Calu3 (cell line): ENCODE results near the gene CDKL4. TPM values are rescaled to one million over a fixed set of nuclear protein-coding genes. Genes with fewer than 3 reads are reported as not detected.

Source experiments
- BruUV-seq: library from RNA; stranded (reverse); fragments of 400-500 nt; replicated peaks from 2 replicates; lab custom pipeline; 2021; lab: Mats Ljungman, UMichigan
- CTCF ChIA-PET: fragments of 300-600 bp; sonication (Branson Sonifier 250); formaldehyde crosslinking; loops from one replicate; lab custom pipeline; 2022; ENCODE audit warnings: antibody characterized with exemption; lab: Charles Lee
- DNase-seq: peaks from one replicate; pipeline ENCODE4 v3.0.0; 2022
- H3K27ac Mint-ChIP-seq: one replicate; pipeline ENCODE4 v1.8.0; 2022; ENCODE audit warnings: mixed read lengths; ENCODE audit not compliant: unreplicated experiment
- H3K27me3 Mint-ChIP-seq: one replicate; pipeline ENCODE4 v1.8.0; 2022; ENCODE audit warnings: mixed read lengths; ENCODE audit not compliant: unreplicated experiment
- H3K36me3 Mint-ChIP-seq: one replicate; pipeline ENCODE4 v1.8.0; 2022; ENCODE audit warnings: mild to moderate bottlenecking, moderate library complexity, mixed read lengths; ENCODE audit not compliant: insufficient read depth, unreplicated experiment
- H3K4me1 Mint-ChIP-seq: one replicate; pipeline ENCODE4 v1.8.0; 2022; ENCODE audit warnings: mild to moderate bottlenecking, low read depth, mixed read lengths; ENCODE audit not compliant: unreplicated experiment
- H3K4me3 Mint-ChIP-seq: one replicate; pipeline ENCODE4 v1.8.0; 2022; ENCODE audit warnings: mild to moderate bottlenecking, low read depth, moderate library complexity, mixed read lengths; ENCODE audit not compliant: unreplicated experiment
- H3K9me3 Mint-ChIP-seq: one replicate; pipeline ENCODE4 v1.8.0; 2022; ENCODE audit warnings: low read depth, mixed read lengths; ENCODE audit not compliant: unreplicated experiment
- intact Hi-C: fragments of 100-400 bp; cut with micrococcal nuclease; formaldehyde crosslinking; loops from one replicate; pipeline ENCODE4 v1.10.0; 2022; ENCODE audit not compliant: unreplicated experiment
- total RNA-seq: library from RNA; stranded (reverse); gene quantifications from 2 replicates; pipeline ENCODE4 v1.2.3, GENCODE V29; 2022
- TF ChIP-seq, protein P1 (sequence below): fragments of 200-600 bp; IDR thresholded peaks from one replicate; pipeline ENCODE4 v1.8.0; 2022; ENCODE audit warnings: antibody characterized with exemption; ENCODE audit not compliant: unreplicated experiment

Gene CDKL4
- total RNA-seq, 1 experiment from 2014 or later, result 0.83 TPM

DNA sequence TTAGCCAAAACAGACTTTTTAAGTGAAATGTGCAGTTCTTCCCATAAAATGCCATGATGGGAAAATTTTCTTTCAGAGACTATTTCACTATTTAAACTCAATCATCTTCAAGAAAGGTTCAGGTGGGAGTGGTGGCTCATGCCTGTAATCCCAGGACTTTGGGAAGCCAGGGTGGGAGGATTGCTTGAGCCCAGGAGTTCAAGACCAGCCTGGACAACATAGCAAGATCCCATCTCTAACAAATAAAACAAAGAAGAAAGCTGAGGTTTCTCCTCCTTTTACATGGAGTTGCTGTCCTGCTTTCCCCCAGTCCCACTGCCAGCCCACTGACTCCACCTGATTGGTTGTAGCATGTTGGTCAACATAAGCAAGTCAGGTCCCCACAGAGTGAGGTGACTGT, 97.1 kb downstream of the CDKL4 start:
- Mint-ChIP-seq H3K27ac (no peak overlapping the region), H3K9me3 (no peaks in the 10 kb centered on the region), H3K4me1 (no peaks in the 10 kb centered on the region), H3K27me3 (no peaks in the 10 kb centered on the region), H3K36me3 (no peaks in the 10 kb centered on the region), H3K4me3 (no peak overlapping the region)
- intact Hi-C loops, result no loop called here
- no TSS peak for BruUV-seq
- DNase-seq, result no peak
- TF ChIP-seq, protein P1, sequence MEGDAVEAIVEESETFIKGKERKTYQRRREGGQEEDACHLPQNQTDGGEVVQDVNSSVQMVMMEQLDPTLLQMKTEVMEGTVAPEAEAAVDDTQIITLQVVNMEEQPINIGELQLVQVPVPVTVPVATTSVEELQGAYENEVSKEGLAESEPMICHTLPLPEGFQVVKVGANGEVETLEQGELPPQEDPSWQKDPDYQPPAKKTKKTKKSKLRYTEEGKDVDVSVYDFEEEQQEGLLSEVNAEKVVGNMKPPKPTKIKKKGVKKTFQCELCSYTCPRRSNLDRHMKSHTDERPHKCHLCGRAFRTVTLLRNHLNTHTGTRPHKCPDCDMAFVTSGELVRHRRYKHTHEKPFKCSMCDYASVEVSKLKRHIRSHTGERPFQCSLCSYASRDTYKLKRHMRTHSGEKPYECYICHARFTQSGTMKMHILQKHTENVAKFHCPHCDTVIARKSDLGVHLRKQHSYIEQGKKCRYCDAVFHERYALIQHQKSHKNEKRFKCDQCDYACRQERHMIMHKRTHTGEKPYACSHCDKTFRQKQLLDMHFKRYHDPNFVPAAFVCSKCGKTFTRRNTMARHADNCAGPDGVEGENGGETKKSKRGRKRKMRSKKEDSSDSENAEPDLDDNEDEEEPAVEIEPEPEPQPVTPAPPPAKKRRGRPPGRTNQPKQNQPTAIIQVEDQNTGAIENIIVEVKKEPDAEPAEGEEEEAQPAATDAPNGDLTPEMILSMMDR, result no peak
- CTCF ChIA-PET, result interaction anchor here (0.7 kb wide), 1 partner anchor 26 kb away, joined by 3 read pairs; no protein-coding TSS in a partner anchor

DNA sequence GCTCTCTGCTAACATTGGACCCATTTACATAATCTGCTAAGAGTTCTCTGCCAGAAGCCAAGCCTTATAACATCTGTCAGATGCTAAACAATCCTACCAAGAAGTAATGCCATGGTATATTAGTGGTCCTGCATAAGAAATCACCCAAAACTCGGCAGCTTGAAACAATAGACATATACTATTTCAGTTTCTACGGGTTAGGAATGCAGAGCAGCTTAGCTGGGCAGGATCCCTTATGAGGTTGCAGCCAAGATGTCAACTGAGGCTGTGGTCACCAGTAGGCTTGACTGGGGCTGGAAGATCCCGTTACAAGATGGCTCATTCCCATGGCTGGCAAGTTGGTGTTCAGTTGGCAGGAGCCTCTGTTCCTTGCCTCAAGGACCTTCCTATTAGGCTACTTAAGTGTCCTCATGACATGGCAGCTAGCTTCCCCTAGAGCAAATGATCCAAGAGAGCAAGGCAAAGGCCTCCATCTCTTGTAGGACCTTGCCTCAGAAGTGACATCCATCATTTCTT, 97.8 kb downstream of the CDKL4 start:
- no peak overlapping the region for H3K4me3 Mint-ChIP-seq
- no peaks in the 10 kb centered on the region for H3K4me1 Mint-ChIP-seq
- BruUV-seq, result no TSS peak
- H3K36me3 Mint-ChIP-seq, result no peaks in the 10 kb centered on the region
- H3K9me3 Mint-ChIP-seq, result no peaks in the 10 kb centered on the region
- no peak overlapping the region for H3K27ac Mint-ChIP-seq
- TF ChIP-seq, protein P1, result no peak
- DNase-seq, result no peak
- CTCF ChIA-PET, result no interaction called here
- no peaks in the 10 kb centered on the region for H3K27me3 Mint-ChIP-seq
- intact Hi-C loops, result no loop called here

DNA sequence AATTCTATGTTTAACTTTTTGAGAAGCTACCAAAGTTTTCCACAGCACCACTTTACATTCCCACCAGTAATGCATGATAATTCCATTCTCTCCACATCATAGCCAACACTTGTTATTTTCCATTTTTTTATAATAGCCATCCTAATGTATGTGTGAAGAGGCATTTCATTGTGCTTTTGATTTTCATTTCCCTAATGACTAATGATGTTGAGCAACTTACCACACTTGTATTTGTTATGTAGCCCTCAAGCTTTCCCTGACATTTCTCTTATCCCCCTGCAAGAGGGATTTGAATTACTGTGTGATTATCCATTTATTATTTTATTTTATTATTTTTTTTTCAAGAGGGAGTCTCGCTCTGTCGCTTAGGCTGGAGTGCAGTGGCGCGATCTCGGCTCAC, 99.4 kb downstream of the CDKL4 start:
- Mint-ChIP-seq H3K27me3 (no peaks in the 10 kb centered on the region), H3K9me3 (no peaks in the 10 kb centered on the region), H3K27ac (no peak overlapping the region), H3K4me1 (no peaks in the 10 kb centered on the region), H3K36me3 (no peaks in the 10 kb centered on the region), H3K4me3 (no peak overlapping the region)
- intact Hi-C loops, result no loop called here
- CTCF ChIA-PET, result no interaction called here
- DNase-seq, result no peak
- BruUV-seq, result no TSS peak
- TF ChIP-seq, protein P1, result no peak

DNA sequence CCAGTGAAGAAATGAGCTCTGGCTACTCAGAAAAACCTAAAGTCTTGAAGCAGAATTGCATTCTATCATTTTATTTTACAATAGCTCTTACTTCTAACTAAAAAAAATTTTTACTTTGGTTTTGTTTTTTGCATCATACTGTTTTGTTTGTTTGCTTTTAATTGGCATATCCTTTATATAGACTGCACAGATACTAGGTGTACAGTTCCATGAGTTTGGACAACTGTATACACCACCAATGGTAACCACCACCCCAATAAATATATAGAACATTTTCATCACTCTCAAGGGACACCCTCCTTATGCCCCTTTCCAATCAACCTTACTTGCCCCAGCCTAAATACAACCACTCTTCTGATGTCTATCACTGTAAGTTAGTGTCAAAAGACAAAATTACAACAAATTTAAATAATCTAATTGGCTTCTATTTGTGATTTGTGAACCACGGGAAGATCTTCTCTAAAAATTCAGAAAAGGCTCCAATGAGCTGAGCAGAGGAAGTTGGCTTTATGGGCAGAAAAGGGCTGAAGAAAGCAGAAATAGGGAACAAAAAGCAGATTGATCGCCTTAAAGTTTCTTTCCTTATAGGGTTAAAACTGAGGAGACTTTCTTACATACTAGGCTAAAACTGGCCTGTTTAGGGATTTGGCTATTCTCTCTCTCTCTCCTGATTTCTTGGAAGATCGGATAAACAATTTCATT, 100.7 kb downstream of the CDKL4 start:
- TF ChIP-seq, protein P1, result no peak
- H3K27me3 Mint-ChIP-seq, result no peaks in the 10 kb centered on the region
- no TSS peak for BruUV-seq
- H3K4me3 Mint-ChIP-seq, result no peak overlapping the region
- H3K27ac Mint-ChIP-seq, result no peak overlapping the region
- CTCF ChIA-PET, result no interaction called here
- intact Hi-C loops, result no loop called here
- H3K4me1 Mint-ChIP-seq, result no peaks in the 10 kb centered on the region
- no peaks in the 10 kb centered on the region for H3K36me3 Mint-ChIP-seq
- no peak for DNase-seq
- H3K9me3 Mint-ChIP-seq, result no peaks in the 10 kb centered on the region
